GM10847 (cell line): ENCODE measurements around the gene PLEKHF1.

ENCODE experiments used
- POLR2A ChIP-seq: IDR thresholded peaks from 2 replicates; pipeline ENCODE4 v1.6.1; 2011; ENCODE audit not compliant: insufficient read length; ENCODE audit errors: extremely low read depth

Gene PLEKHF1

GRCh38 chr19:29629836-29630534 is 35.3 kb upstream of the PLEKHF1 start:
- TF ChIP-seq POLR2A, result no peak

GRCh38 chr19:29630655-29631054 is 34.6 kb upstream of the PLEKHF1 start:
- no peak for TF ChIP-seq POLR2A

- TF ChIP-seq POLR2A, result no peak
Observed at GRCh38 chr19:29631450-29631849, 33.8 kb upstream of the PLEKHF1 start.

- no peak for TF ChIP-seq POLR2A
Observed at GRCh38 chr19:29634002-29634401, 31.3 kb upstream of the PLEKHF1 start.

GRCh38 chr19:29634423-29635130 is 30.7 kb upstream of the PLEKHF1 start:
- TF ChIP-seq POLR2A, result no peak

GRCh38 chr19:29635963-29636362 is 29.3 kb upstream of the PLEKHF1 start:
- no peak for TF ChIP-seq POLR2A

- no peak for TF ChIP-seq POLR2A
Observed at GRCh38 chr19:29636553-29637360, 28.5 kb upstream of the PLEKHF1 start.

GRCh38 chr19:29639086-29639485 is 26.2 kb upstream of the PLEKHF1 start:
- TF ChIP-seq POLR2A, result no peak

- no peak for TF ChIP-seq POLR2A
Observed at GRCh38 chr19:29640231-29640630, 25.0 kb upstream of the PLEKHF1 start.

GRCh38 chr19:29641597-29641996 is 23.7 kb upstream of the PLEKHF1 start:
- TF ChIP-seq POLR2A, result no peak

GRCh38 chr19:29643361-29643935 is 21.8 kb upstream of the PLEKHF1 start:
- no peak for TF ChIP-seq POLR2A

- no peak for TF ChIP-seq POLR2A
Observed at GRCh38 chr19:29644210-29644609, 21.1 kb upstream of the PLEKHF1 start.

GRCh38 chr19:29645491-29645867 is 19.8 kb upstream of the PLEKHF1 start:
- no peak for TF ChIP-seq POLR2A

GRCh38 chr19:29645911-29646310 is 19.4 kb upstream of the PLEKHF1 start:
- TF ChIP-seq POLR2A, result no peak

- no peak for TF ChIP-seq POLR2A
Observed at GRCh38 chr19:29650772-29651387, 14.4 kb upstream of the PLEKHF1 start.
